Loucy (cell line): Measurements from ENCODE around the gene NPY4R2.
"Not testable (repeated sequence)": the region's sequence is repeated elsewhere in the genome, so short reads cannot be mapped to it uniquely, and the experiment has no call there.

Experiments
- H2AFZ ChIP-seq: fragments of 200-600 bp; sonication (generic); 2 replicates; pipeline ENCODE4 v1.6.0; 2016; ENCODE audit warnings: antibody characterized with exemption, mild to moderate bottlenecking, low read length, moderate library complexity
- H3F3A ChIP-seq: fragments of 200-600 bp; 2 replicates; pipeline ENCODE4 v1.6.0; 2016; ENCODE audit warnings: antibody characterized with exemption, low read depth, mild to moderate bottlenecking
- H3K27me3 ChIP-seq: fragments of 200-600 bp; sonication (generic); 2 replicates; pipeline ENCODE4 v1.6.1; 2014; ENCODE audit warnings: low read length, mild to moderate bottlenecking; ENCODE audit not compliant: insufficient read depth, poor library complexity, severe bottlenecking
- H3K36me3 ChIP-seq: fragments of 200-600 bp; sonication (generic); 2 replicates; pipeline ENCODE4 v1.6.1; 2016; ENCODE audit warnings: low read length; ENCODE audit not compliant: insufficient read depth
- H3K4me1 ChIP-seq: fragments of 200-600 bp; sonication (generic); 2 replicates; pipeline ENCODE4 v1.5.1; 2014; ENCODE audit warnings: low read length, mild to moderate bottlenecking; ENCODE audit not compliant: insufficient read depth, poor library complexity, severe bottlenecking
- H3K4me2 ChIP-seq: fragments of 200-600 bp; sonication (generic); 2 replicates; pipeline ENCODE4 v1.6.0; 2014; ENCODE audit warnings: antibody characterized with exemption, low read length, low read depth, mild to moderate bottlenecking; ENCODE audit not compliant: poor library complexity, severe bottlenecking
- H3K4me3 ChIP-seq: fragments of 200-600 bp; sonication (generic); 2 replicates; pipeline ENCODE4 v1.5.1; 2014; ENCODE audit warnings: low read length, mild to moderate bottlenecking, mixed read lengths; ENCODE audit not compliant: poor library complexity, severe bottlenecking
- H3K79me2 ChIP-seq: fragments of 200-600 bp; sonication (generic); 2 replicates; pipeline ENCODE4 v1.6.1; 2014; ENCODE audit warnings: low read length; ENCODE audit not compliant: insufficient read depth
- H3K9ac ChIP-seq: fragments of 200-600 bp; sonication (generic); 2 replicates; pipeline ENCODE4 v1.6.0; 2014; ENCODE audit warnings: mild to moderate bottlenecking, low read depth, low read length, moderate library complexity; ENCODE audit not compliant: poor library complexity, severe bottlenecking
- H3K9me2 ChIP-seq: fragments of 200-600 bp; sonication (generic); replicated peaks from 2 replicates; pipeline ENCODE4 v1.6.1; 2016; ENCODE audit warnings: low read depth, low read length, mixed read lengths
- H3K9me3 ChIP-seq: fragments of 200-600 bp; sonication (generic); 2 replicates; pipeline ENCODE4 v1.6.1; 2014; ENCODE audit warnings: mild to moderate bottlenecking, antibody characterized with exemption, low read length, low read depth; ENCODE audit not compliant: insufficient read depth
- H4K20me1 ChIP-seq: fragments of 200-600 bp; sonication (generic); 2 replicates; pipeline ENCODE4 v1.6.0; 2014; ENCODE audit warnings: antibody characterized with exemption, low read length, mild to moderate bottlenecking; ENCODE audit not compliant: insufficient read depth, poor library complexity, severe bottlenecking

The NPY4R2 gene

GRCh38 chr10:47914052-47914451, 4.4 kb upstream of the NPY4R2 start:
- not testable (repeated sequence) for H3F3A ChIP-seq, H3K4me1 ChIP-seq

GRCh38 chr10:47915849-47916548, 2.5 kb upstream of the NPY4R2 start:
- not testable (repeated sequence) for H3K9me2 ChIP-seq, H3K4me1 ChIP-seq, H3K4me2 ChIP-seq, H4K20me1 ChIP-seq, H3K36me3 ChIP-seq, H3K9me3 ChIP-seq, H3K27me3 ChIP-seq, H3K79me2 ChIP-seq, H3K4me3 ChIP-seq, H2AFZ ChIP-seq, H3K9ac ChIP-seq, H3F3A ChIP-seq

More at GRCh38 chr10:47914052-47914451, 4.4 kb upstream of the NPY4R2 start:
- H3K4me2 ChIP-seq, H3K9me2 ChIP-seq, H3K9me3 ChIP-seq, H2AFZ ChIP-seq, H3K4me3 ChIP-seq, H3K27me3 ChIP-seq, H3K79me2 ChIP-seq, H3K36me3 ChIP-seq, H4K20me1 ChIP-seq, H3K9ac ChIP-seq: not testable (repeated sequence)

GRCh38 chr10:47920610-47921009, 2.1 kb downstream of the NPY4R2 start:
- H3K27me3 ChIP-seq, H3K4me2 ChIP-seq, H3K4me3 ChIP-seq, H3K9me2 ChIP-seq, H4K20me1 ChIP-seq, H3K4me1 ChIP-seq, H3K36me3 ChIP-seq, H3K9ac ChIP-seq, H3F3A ChIP-seq, H2AFZ ChIP-seq, H3K9me3 ChIP-seq, H3K79me2 ChIP-seq: not testable (repeated sequence)

- not testable (repeated sequence) for H4K20me1 ChIP-seq, H3K9ac ChIP-seq, H3K9me3 ChIP-seq, H3K27me3 ChIP-seq, H3K36me3 ChIP-seq, H3K4me3 ChIP-seq, H3K4me1 ChIP-seq, H3K4me2 ChIP-seq, H3F3A ChIP-seq, H2AFZ ChIP-seq, H3K9me2 ChIP-seq, H3K79me2 ChIP-seq
Observed at GRCh38 chr10:47922503-47922902, 4.0 kb downstream of the NPY4R2 start.

- H3K9me3 ChIP-seq, H3K4me1 ChIP-seq, H3K4me2 ChIP-seq, H3K36me3 ChIP-seq, H3K9me2 ChIP-seq, H4K20me1 ChIP-seq, H3K27me3 ChIP-seq, H3K4me3 ChIP-seq, H3K79me2 ChIP-seq, H3F3A ChIP-seq, H2AFZ ChIP-seq, H3K9ac ChIP-seq: not testable (repeated sequence)
Observed at GRCh38 chr10:47924628-47925027, 6.2 kb downstream of the NPY4R2 start.

GRCh38 chr10:47927147-47927916, 8.9 kb downstream of the NPY4R2 start:
- not testable (repeated sequence) for H3K36me3 ChIP-seq, H3K4me2 ChIP-seq, H4K20me1 ChIP-seq, H3K9ac ChIP-seq, H2AFZ ChIP-seq, H3K9me3 ChIP-seq, H3K79me2 ChIP-seq, H3K9me2 ChIP-seq, H3F3A ChIP-seq, H3K4me3 ChIP-seq, H3K4me1 ChIP-seq, H3K27me3 ChIP-seq

- H3K4me2 ChIP-seq, H3K27me3 ChIP-seq: not testable (repeated sequence)
Observed at GRCh38 chr10:47928225-47928624, 9.8 kb downstream of the NPY4R2 start.

More at GRCh38 chr10:47928225-47928624, 9.8 kb downstream of the NPY4R2 start:
- not testable (repeated sequence) for H2AFZ ChIP-seq, H3K4me1 ChIP-seq, H4K20me1 ChIP-seq, H3K9me2 ChIP-seq, H3K79me2 ChIP-seq, H3K36me3 ChIP-seq, H3K4me3 ChIP-seq, H3K9ac ChIP-seq, H3F3A ChIP-seq, H3K9me3 ChIP-seq
